ENCODE measurements around the gene ATAD1. TPM values are rescaled to one million over a fixed set of nuclear protein-coding genes. Genes with fewer than 3 reads are reported as not detected.

ATAD1 gene
- total and polyA plus RNA-seq, 9 of the 15 experiments (the other 6 are each of a cell fraction or from before 2014, with no cell fraction given): 11.3 to 33.8 (median 27.3) TPM

DNA sequence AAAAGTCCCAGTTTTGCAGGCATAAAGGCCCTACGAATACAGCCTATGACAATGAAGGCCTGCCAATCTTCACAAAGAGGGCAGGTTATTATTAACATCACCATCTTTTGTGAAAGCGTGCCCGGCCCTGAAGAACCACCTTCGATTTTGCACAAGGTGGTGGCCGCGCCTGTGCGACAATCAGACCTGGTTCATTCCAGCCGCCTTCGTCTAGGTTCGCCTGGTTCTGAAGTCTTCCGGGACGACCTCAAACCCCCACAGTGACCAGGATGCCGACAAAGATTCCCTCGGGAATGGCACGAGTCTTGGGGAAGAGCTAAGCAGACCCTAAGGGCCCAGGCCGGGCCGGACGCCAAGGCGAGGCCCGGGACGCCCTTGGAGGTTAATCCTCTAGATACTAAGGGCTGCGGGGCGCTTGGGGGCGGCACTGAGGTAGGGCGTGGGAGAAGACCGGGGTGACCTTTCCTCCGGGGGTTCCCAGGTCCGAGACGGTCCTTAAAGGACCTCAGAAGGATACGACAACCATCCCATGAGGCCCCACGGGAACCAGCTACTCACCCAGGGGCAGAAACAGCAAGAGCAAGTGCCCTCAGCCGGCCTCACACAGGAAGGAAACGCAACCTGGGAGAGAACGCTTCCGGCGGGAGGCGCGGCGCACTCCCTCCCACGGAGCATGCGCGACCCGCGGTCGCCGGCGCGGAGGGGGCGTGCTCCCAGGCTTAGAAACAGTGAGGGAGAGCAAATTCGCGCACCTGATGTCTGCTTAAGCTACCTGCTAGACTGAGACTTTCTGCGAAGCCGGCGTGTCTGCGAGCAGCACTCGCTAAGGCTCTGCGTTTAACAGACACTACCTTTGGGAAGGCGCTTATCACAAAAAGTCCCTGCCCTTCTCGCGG, at the start of gene ATAD1 (continued):
- TF ChIP-seq COPS2 (conservative IDR thresholded peaks at IDR 0.05) (no peak), TCF7L2 (IDR thresholded peaks at IDR 0.05; ENCODE audit: low read depth, low read length) (no peak), RBBP5 (IDR thresholded peaks at IDR 0.05; ENCODE audit: borderline replicate concordance, insufficient read depth, low read length, poor library complexity, severe bottlenecking) (peak; percentile 61), POLR2AphosphoS5 (IDR thresholded peaks at IDR 0.05; ENCODE audit: control insufficient read depth, insufficient read depth, low read depth, low read length) (peak; percentile 75), ETS1 (conservative IDR thresholded peaks at IDR 0.05; ENCODE audit: control insufficient read depth, low read depth, low read length) (peak; percentile 36; the same call in 1 of the 2 replicates), TOE1 (IDR thresholded peaks at IDR 0.05; ENCODE audit: borderline replicate concordance) (0 out of 2 replicates have a peak, but pooled peaks have one; percentile 16), TOE1 (CRISPR knock-in tag; IDR thresholded peaks at IDR 0.05; ENCODE audit: borderline replicate concordance, low read depth) (no peak), TBL1XR1 (IDR thresholded peaks at IDR 0.05; ENCODE audit: low read length in 2 of 2) (0 out of 4 replicates have a peak, but pooled peaks of 1 of the 2 experiments have one; percentile 12), TBP (optimal IDR thresholded peaks at IDR 0.05; ENCODE audit: low read depth, low read length) (peak; percentile 45), TAF1 (IDR thresholded peaks at IDR 0.05; ENCODE audit: control insufficient read depth, extremely low read depth, insufficient read depth, low read length, severe bottlenecking) (peak; percentile 76), SNRNP70 (optimal IDR thresholded peaks at IDR 0.05; ENCODE audit: low read depth, low read length) (no peak), EGR1 (conservative IDR thresholded peaks at IDR 0.05) (peak; percentile 51), CREB1 (IDR thresholded peaks at IDR 0.05) (no peak), CREB1 (CRISPR knock-in tag; IDR thresholded peaks at IDR 0.05) (peak; percentile 30; the same call in 1 of the 2 replicates), SIRT6 (IDR thresholded peaks at IDR 0.05; ENCODE audit: low read depth, low read length) (no peak), RB1 (IDR thresholded peaks at IDR 0.05; ENCODE audit: low read depth) (no peak), CEBPG (CRISPR knock-in tag; IDR thresholded peaks at IDR 0.05) (no peak; the same call in 1 of the 2 replicates), CEBPG (tag; conservative IDR thresholded peaks at IDR 0.05 in 1 of 2, IDR thresholded peaks at IDR 0.05 in 1 of 2) (no peak), TAF9B (IDR thresholded peaks at IDR 0.05; ENCODE audit: partially characterized antibody) (peak; percentile 62)
- TF ChIP-seq, protein P1, sequence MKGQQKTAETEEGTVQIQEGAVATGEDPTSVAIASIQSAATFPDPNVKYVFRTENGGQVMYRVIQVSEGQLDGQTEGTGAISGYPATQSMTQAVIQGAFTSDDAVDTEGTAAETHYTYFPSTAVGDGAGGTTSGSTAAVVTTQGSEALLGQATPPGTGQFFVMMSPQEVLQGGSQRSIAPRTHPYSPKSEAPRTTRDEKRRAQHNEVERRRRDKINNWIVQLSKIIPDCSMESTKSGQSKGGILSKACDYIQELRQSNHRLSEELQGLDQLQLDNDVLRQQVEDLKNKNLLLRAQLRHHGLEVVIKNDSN (CRISPR knock-in tag; IDR thresholded peaks at IDR 0.05): 0 out of 2 replicates have a peak, but pooled peaks have one; percentile 3
